M059J (cell line): ENCODE results near the gene TRIP13. TPM values are rescaled to one million over a fixed set of nuclear protein-coding genes. Genes with fewer than 3 reads are reported as not detected.

Source experiments
- DNase-seq: peaks from one replicate; pipeline ENCODE4 v3.0.0-alpha.2; 2012; ENCODE audit warnings: low read depth
- total RNA-seq: library from RNA; depleted of rRNA; stranded (reverse); fragments of >200 nt; shearing (Covaris generic); gene quantifications from 2 replicates; pipeline ENCODE4 v1.2.3, GENCODE V29; 2014; rRNA removed

TRIP13 gene
- total RNA-seq, 1 experiment from 2014 or later = 62.9 TPM

- DNase-seq = no peak
Measured at GRCh38 chr5:966345-966710, 73.6 kb downstream of the TRIP13 start.

- no peak for DNase-seq
Measured at GRCh38 chr5:966941-967340, 74.3 kb downstream of the TRIP13 start.

Other genes starting within 250 kb of the TRIP13 start
- gene TPPP, start 199.5 kb upstream of the TRIP13 start, total RNA-seq = 0.07 and 0.25 TPM in 2 replicates
- gene ZDHHC11B, start 108.2 kb upstream of the TRIP13 start, total RNA-seq = not detected in 2 replicates
- gene ZDHHC11, start 41.9 kb upstream of the TRIP13 start, total RNA-seq = 0.22 and 0.44 TPM in 2 replicates
- 30.9 and 37.3 TPM in 2 replicates for gene BRD9, start 83 bp upstream of the TRIP13 start, total RNA-seq
- gene NKD2, start 115.9 kb downstream of the TRIP13 start, total RNA-seq = 0.17 and 0.32 TPM in 2 replicates
- 6.9 and 14.2 TPM in 2 replicates for gene SLC12A7, start 219.2 kb downstream of the TRIP13 start, total RNA-seq